Measurements from ENCODE around the gene SEMA3C. TPM values are rescaled to one million over a fixed set of nuclear protein-coding genes. Genes with fewer than 3 reads are reported as not detected.

Gene SEMA3C
- total and polyA plus RNA-seq, 2 donors (not counting 3 experiments of a cell fraction or from before 2014, with no cell fraction given): 0.01 to 0.09 TPM

DNA sequence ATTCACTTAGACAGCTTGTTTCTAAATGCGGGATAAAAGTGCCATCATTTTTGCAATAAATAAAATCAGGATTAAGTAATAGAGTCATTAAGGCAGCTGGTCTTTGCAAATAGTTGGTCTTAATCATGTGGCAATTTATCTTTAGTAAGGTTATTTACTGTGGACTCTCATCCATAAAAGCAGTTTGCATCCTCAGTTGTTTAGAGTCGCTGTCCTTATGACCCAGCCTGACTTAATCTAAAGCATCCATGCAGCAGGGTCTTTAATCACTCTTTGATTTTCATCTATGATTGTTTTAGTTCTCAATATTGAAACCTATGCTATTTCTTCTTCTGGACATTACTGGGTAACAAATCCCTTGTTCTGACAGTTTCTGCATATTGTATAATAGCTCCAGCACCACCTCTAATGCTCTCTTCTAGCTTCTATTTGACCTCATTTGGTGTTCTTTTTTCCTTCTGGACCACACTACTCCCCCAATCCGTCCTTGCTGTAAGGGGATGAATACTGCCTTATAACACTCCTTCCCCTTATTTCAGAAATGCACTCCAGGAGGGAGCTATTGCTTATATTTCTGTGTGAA is 185.4 kb downstream of the SEMA3C start:
- Histone ChIP-seq H4K20me1 (replicated peaks; ENCODE audit: control insufficient read depth, extremely low read depth, insufficient read depth, low read length) (no peaks in the 10 kb centered on the region), H2AFZ (ENCODE audit: low read depth, low read length) (no peak overlapping the region), H3K4me2 (ENCODE audit: insufficient read depth, low read length) (no peak overlapping the region), H3K9me3 (replicated peaks; ENCODE audit: control insufficient read depth, insufficient read depth, low read length) (no peaks in the 10 kb centered on the region), H3K9me1 (replicated peaks; ENCODE audit: control insufficient read depth, extremely low read depth, insufficient read depth, low read length) (no peaks in the 10 kb centered on the region), H3K4me1 (ENCODE audit: control insufficient read depth, extremely low read depth, insufficient read depth, low read length) (no peaks in the 10 kb centered on the region), H3K27me3 (ENCODE audit: control insufficient read depth in 2 of 2, insufficient read depth in 2 of 2, low read length in 2 of 2) (no peaks in the 10 kb centered on the region), H3K36me3 (ENCODE audit: control insufficient read depth in 2 of 2, extremely low read depth in 1 of 2, insufficient read depth in 2 of 2, low read length in 2 of 2) (no peaks in the 10 kb centered on the region), H3K4me3 (replicated peaks in 1 of 3; ENCODE audit: insufficient read depth in 1 of 3, low read depth in 1 of 3, low read length in 3 of 3) (no peak overlapping the region), H3K79me2 (ENCODE audit: control insufficient read depth, insufficient read depth, low read length) (no peaks in the 10 kb centered on the region), H3K27ac (ENCODE audit: insufficient read depth, low read depth, low read length) (no peak overlapping the region), H3K9ac (replicated peaks; ENCODE audit: extremely low read depth, insufficient read depth, low read length) (no peak overlapping the region)
- DNase-seq (ENCODE audit: low read depth, low spot score) (no peak), FAIRE-seq (no peak)
- dilution Hi-C loops (cut with MboI; ENCODE audit: extremely low pct_ligation_motif_present, low sequenced_read_pairs): no loop called here
- POLR2A ChIA-PET: no interaction called here
- TF ChIP-seq MYC (IDR thresholded peaks at IDR 0.05; ENCODE audit: low read depth, low read length): no peak
- TF ChIP-seq, protein P1, sequence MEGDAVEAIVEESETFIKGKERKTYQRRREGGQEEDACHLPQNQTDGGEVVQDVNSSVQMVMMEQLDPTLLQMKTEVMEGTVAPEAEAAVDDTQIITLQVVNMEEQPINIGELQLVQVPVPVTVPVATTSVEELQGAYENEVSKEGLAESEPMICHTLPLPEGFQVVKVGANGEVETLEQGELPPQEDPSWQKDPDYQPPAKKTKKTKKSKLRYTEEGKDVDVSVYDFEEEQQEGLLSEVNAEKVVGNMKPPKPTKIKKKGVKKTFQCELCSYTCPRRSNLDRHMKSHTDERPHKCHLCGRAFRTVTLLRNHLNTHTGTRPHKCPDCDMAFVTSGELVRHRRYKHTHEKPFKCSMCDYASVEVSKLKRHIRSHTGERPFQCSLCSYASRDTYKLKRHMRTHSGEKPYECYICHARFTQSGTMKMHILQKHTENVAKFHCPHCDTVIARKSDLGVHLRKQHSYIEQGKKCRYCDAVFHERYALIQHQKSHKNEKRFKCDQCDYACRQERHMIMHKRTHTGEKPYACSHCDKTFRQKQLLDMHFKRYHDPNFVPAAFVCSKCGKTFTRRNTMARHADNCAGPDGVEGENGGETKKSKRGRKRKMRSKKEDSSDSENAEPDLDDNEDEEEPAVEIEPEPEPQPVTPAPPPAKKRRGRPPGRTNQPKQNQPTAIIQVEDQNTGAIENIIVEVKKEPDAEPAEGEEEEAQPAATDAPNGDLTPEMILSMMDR (IDR thresholded peaks at IDR 0.05; ENCODE audit: extremely low read depth in 1 of 2, insufficient read depth in 1 of 2, low read depth in 1 of 2, low read length in 2 of 2): no peak
- TF ChIP-seq, protein P2, sequence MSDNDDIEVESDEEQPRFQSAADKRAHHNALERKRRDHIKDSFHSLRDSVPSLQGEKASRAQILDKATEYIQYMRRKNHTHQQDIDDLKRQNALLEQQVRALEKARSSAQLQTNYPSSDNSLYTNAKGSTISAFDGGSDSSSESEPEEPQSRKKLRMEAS (IDR thresholded peaks at IDR 0.05; ENCODE audit: insufficient read depth, insufficient read length): no peak
- no peak for TF ChIP-seq EZH2 (IDR thresholded peaks at IDR 0.05; ENCODE audit: borderline replicate concordance, low read depth, low read length, severe bottlenecking)
- no peak for TF ChIP-seq FOS (IDR thresholded peaks at IDR 0.05; ENCODE audit: borderline replicate concordance, insufficient read depth, low read length)
- no peak for TF ChIP-seq POLR2A (IDR thresholded peaks at IDR 0.05; ENCODE audit: low read depth, low read length)
- no peak for TF ChIP-seq POLR2AphosphoS5 (IDR thresholded peaks at IDR 0.05; ENCODE audit: insufficient read depth, low read depth, low read length)
- no peak for TF ChIP-seq JUN (IDR thresholded peaks at IDR 0.05; ENCODE audit: borderline replicate concordance, insufficient read depth, insufficient read length, low read depth)
- no peak for TF ChIP-seq GATA2 (IDR thresholded peaks at IDR 0.05; ENCODE audit: insufficient read depth, insufficient read length, low read depth, low read length)
- BruUV-seq (replicated peaks): no TSS peak
- intact Hi-C loops (cut with micrococcal nuclease): no loop called here
- CTCF ChIA-PET: interaction anchor here (0.7 to 1.5 kb wide), 4 partner anchors 8 to 737 kb away, joined by 3 to 4 read pairs (median 4); no protein-coding TSS in a partner anchor
